Measurements from ENCODE around the gene EVPL. TPM values are rescaled to one million over a fixed set of nuclear protein-coding genes. Genes with fewer than 3 reads are reported as not detected.
"Not testable (repeated sequence)": the region's sequence is repeated elsewhere in the genome, so short reads cannot be mapped to it uniquely, and the experiment has no call there.

EVPL gene
- total RNA-seq, 1 experiment from 2014 or later, result 1.3 TPM

DNA sequence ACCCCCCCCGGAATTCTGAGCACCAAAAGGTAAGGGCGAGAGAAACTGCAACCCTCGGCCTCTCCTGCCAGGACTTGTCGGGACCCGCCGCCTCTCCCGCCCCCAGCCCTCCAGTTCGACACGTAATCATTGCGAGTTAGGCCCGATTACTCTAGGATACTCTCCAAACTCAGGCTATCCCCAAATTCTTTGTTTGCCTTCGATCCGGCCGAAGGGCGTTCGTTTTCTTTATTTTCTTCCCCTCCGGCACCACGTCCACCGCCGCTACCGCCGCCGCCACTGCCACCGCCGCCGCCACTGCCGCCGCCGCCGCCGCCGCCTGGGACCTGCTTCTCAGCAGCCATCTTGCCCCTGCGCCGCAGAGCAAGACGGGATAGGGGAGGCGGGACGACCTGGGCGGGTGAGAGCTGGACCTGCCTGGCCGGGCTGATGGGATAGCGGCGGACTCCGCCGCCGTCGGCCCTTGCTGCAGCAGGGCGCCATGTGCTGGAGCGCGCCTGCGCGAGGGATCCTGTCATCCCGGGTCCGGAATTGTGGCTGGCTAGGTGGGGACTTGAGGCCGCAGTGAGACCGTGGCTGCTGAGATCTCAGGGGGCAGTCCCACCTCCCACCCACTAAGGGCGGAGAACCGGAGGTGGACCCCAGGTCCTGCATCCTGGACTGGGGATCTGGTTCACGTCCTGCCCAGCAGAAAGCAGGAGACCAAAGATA lies 45.2 kb upstream of the EVPL start, which contains the start of gene SRP68 (continued):
- TF ChIP-seq, protein P1, sequence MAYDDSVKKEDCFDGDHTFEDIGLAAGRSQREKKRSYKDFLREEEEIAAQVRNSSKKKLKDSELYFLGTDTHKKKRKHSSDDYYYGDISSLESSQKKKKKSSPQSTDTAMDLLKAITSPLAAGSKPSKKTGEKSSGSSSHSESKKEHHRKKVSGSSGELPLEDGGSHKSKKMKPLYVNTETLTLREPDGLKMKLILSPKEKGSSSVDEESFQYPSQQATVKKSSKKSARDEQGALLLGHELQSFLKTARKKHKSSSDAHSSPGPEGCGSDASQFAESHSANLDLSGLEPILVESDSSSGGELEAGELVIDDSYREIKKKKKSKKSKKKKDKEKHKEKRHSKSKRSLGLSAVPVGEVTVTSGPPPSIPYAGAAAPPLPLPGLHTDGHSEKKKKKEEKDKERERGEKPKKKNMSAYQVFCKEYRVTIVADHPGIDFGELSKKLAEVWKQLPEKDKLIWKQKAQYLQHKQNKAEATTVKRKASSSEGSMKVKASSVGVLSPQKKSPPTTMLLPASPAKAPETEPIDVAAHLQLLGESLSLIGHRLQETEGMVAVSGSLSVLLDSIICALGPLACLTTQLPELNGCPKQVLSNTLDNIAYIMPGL (CRISPR knock-in tag; IDR thresholded peaks at IDR 0.05), result peak; percentile 71
- no peak for TF ChIP-seq ZNF416 (CRISPR knock-in tag; IDR thresholded peaks at IDR 0.05)

DNA sequence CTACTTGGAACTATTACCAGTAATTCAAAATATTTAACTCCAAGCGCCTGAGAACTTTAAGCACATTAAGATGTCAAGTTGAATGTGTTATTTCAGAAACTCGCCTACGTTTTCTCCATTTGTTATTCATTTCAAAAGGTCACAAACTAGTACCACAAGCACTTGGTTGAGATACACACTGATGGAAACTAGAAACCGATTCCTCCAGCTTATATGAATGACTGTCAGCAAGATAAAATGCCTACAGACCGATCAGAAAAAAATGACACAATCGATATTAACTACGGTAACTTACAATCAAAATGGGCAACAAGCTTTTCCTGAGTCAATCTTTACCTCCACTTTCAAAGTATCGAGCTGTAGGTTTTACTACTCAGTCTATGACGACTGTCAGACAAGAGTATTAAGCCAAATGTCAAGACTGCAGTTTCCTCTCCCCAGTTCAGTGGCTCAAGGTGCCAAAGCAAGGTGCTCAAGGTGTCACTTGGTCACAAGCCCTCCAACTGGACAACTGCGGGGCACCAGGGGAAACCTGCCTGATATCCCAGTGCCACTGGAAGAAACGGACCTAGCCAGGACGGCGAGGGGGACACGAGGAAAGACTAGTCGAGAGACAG lies 44.5 kb upstream of the EVPL start:
- Mint-ChIP-seq H3K27me3 (ENCODE audit: low read depth) (peaks cover 34% of the 10 kb centered on the region), H3K36me3 (peaks cover 11% of the 10 kb centered on the region; the same call in 1 of the 2 replicates), H3K4me1 (peaks cover 26% of the 10 kb centered on the region), H3K27ac (peak overlapping the region; percentile 89), H3K4me3 (peak overlapping the region; percentile 97), H3K9me3 (no peaks in the 10 kb centered on the region)
- DNase-seq (ENCODE audit: low spot score), result no peak
- ATAC-seq, result no peak
- POLR2A ChIA-PET, result interaction anchor here (0.7 to 1.0 kb wide), 2 partner anchors 18 to 63 kb away, joined by 3 read pairs; no protein-coding TSS in a partner anchor
- TF ChIP-seq, protein P2, sequence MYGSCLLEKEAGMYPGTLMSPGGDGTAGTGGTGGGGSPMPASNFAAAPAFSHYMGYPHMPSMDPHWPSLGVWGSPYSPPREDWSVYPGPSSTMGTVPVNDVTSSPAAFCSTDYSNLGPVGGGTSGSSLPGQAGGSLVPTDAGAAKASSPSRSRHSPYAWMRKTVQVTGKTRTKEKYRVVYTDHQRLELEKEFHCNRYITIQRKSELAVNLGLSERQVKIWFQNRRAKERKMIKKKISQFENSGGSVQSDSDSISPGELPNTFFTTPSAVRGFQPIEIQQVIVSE (CRISPR knock-in tag; IDR thresholded peaks at IDR 0.05; ENCODE audit: borderline replicate concordance), result no peak
- no peak for TF ChIP-seq GTF2I (CRISPR knock-in tag; conservative IDR thresholded peaks at IDR 0.05)
- TF ChIP-seq, protein P1 (CRISPR knock-in tag; IDR thresholded peaks at IDR 0.05), result 0 out of 2 replicates have a peak, but pooled peaks have one; percentile 7
- no peak for TF ChIP-seq TEAD4 (CRISPR knock-in tag; IDR thresholded peaks at IDR 0.05)
- CTCF ChIA-PET, result interaction anchor here (1.0 to 2.7 kb wide), 4 partner anchors 58 to 208 kb away, joined by 3 to 14 read pairs (median 4); no protein-coding TSS in a partner anchor

DNA sequence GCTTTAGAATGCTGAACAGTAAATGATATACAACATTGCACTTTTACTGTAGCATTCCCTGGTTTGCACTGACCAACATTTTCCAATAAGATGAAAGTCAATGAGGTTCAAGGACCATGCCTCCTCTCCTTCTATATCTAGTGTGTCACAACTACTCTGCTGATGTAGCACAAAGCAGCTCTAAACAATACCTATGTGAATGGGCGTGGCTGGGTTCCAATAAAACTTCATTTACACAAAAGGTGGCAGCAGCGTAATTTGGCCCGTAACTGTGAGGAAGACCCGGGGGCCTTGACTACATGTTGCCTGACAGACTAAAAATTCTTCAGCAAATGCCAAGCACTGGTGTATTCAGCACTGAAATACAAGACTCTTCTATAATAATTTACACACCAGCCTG lies 38.7 kb upstream of the EVPL start:
- Mint-ChIP-seq H3K36me3 (peaks cover 54% of the 10 kb centered on the region), H3K9me3 (no peaks in the 10 kb centered on the region), H3K27ac (no peak overlapping the region), H3K4me3 (no peak overlapping the region), H3K4me1 (no peaks in the 10 kb centered on the region), H3K27me3 (ENCODE audit: low read depth) (no peaks in the 10 kb centered on the region)
- TF ChIP-seq NR2C2 (CRISPR knock-in tag; IDR thresholded peaks at IDR 0.05), result no peak
- no peak for TF ChIP-seq ZBTB21 (CRISPR knock-in tag; IDR thresholded peaks at IDR 0.05; ENCODE audit: borderline replicate concordance)
- POLR2A ChIA-PET, result no interaction called here
- CTCF ChIA-PET, result interaction anchor here (1.2 to 1.7 kb wide), 2 partner anchors 10 to 51 kb away, joined by 3 to 7 read pairs; no protein-coding TSS in a partner anchor
- no peak for ATAC-seq
- no peak for DNase-seq (ENCODE audit: low spot score)

DNA sequence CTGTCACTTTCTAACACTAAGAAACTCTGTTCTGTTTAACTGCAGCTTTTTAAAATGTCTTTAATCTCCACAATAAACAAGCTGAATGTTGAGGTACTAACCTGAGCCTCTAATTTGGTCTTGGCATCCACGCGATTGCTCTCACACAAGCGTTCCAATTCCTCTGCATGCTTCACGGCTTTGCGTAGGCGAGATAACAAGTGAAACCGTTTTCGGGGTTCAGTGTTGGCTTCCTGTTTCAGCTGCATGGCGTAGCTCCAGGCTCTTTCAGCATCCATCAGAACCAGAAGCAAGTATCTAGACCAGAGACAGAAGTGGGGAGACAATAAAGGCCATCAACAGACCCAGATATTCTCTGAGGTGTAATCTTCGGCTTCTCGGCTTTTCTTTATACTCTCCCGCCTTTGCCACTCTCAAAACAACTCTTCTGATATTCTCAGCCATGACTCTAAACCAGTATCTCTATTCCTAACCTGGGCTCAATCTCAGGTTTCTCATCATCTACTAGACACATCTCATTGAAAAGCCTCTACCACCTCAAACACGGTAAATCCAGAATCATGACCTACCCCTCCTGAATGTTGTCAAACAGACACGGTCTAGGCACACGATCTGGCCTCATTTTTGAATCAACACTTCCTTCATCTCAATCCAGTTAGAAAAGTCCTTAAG lies 36.9 kb upstream of the EVPL start:
- POLR2A ChIA-PET, result interaction anchor here (0.7 kb wide), 1 partner anchor 371 kb away, joined by 3 read pairs; no protein-coding TSS in a partner anchor
- no peaks in the 10 kb centered on the region for H3K9me3 Mint-ChIP-seq
- no peak overlapping the region for H3K4me3 Mint-ChIP-seq
- DNase-seq (ENCODE audit: low spot score) (no peak), ATAC-seq (no peak)
- peaks cover 69% of the 10 kb centered on the region for H3K36me3 Mint-ChIP-seq
- no peaks in the 10 kb centered on the region for H3K4me1 Mint-ChIP-seq
- no peak overlapping the region for H3K27ac Mint-ChIP-seq
- CTCF ChIA-PET, result interaction anchor here (1.1 to 1.5 kb wide), 3 partner anchors 50 to 216 kb away, joined by 4 to 5 read pairs (median 5); no protein-coding TSS in a partner anchor
- TF ChIP-seq ZNF671 (CRISPR knock-in tag; IDR thresholded peaks at IDR 0.05) (no peak), KAT7 (CRISPR knock-in tag; IDR thresholded peaks at IDR 0.05; ENCODE audit: borderline replicate concordance) (no peak)
- no peaks in the 10 kb centered on the region for H3K27me3 Mint-ChIP-seq (ENCODE audit: low read depth)

DNA sequence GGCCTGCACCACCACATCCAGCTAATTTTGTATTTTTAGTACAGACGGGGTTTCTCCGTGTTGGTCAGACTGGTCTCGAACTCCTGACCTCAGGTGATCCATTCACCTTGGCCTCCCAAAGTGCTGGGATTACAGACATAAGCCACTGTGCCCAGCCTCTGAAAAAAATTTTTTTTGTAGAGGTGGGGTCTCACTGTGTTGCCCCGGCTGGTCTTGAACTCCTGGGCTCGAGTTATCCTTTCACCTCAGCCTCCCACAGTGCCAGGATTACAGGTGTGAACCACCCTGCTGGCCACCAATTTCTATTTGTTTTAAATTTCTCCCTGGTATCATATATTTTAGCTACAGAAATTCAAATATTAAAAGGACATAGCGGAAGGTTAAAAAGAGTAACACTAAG lies 31.2 kb upstream of the EVPL start:
- H3K36me3 Mint-ChIP-seq, result peaks cover 68% of the 10 kb centered on the region
- CTCF ChIA-PET; ATAC-seq; DNase-seq (ENCODE audit: low spot score); H3K9me3 Mint-ChIP-seq; POLR2A ChIA-PET; H3K4me3 Mint-ChIP-seq; H3K27me3 Mint-ChIP-seq (ENCODE audit: low read depth); H3K4me1 Mint-ChIP-seq; H3K27ac Mint-ChIP-seq: not testable (repeated sequence)
- peak; percentile 54; the same call in 1 of the 2 replicates for TF ChIP-seq ZNF121 (CRISPR knock-in tag; IDR thresholded peaks at IDR 0.05)

Data from WTC11 (cell line).